OCI-LY3 (cell line): ENCODE data around the gene TIMM22.

Source experiments
- EZH2phosphoT487 ChIP-seq: fragments of 200-600 bp; shearing (Covaris generic); IDR thresholded peaks from 2 replicates; pipeline ENCODE4 v1.6.1; 2018; ENCODE audit warnings: antibody characterized with exemption, mixed run types, low read depth
- TF ChIP-seq, protein P1 (sequence below): fragments of 200-600, 300-600 bp; sonication (generic); IDR thresholded peaks from 2 replicates; pipeline ENCODE4 v1.5.1; 2014; ENCODE audit warnings: antibody characterized with exemption, low read length, low read depth

DNA sequence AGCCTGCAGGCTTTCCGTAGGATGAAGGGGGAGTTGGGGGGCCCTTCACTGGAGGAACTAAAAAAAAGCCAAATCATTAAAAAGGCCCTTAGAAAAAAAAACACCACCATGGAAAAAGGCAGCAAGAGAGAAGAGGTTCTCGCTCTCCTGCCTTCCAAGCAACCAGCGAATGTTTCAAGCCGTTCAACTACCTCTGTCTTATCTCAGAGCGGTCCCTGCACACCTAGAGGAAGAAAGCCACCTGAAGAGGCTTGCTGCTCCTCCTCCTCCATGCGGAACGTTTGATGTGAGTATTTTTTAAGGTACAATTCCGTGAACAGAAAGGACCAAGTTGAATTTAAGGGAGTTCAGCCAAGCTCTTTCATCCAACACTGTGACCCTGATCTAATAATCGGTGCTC is 26.6 kb upstream of the TIMM22 start:
- TF ChIP-seq, protein P1, sequence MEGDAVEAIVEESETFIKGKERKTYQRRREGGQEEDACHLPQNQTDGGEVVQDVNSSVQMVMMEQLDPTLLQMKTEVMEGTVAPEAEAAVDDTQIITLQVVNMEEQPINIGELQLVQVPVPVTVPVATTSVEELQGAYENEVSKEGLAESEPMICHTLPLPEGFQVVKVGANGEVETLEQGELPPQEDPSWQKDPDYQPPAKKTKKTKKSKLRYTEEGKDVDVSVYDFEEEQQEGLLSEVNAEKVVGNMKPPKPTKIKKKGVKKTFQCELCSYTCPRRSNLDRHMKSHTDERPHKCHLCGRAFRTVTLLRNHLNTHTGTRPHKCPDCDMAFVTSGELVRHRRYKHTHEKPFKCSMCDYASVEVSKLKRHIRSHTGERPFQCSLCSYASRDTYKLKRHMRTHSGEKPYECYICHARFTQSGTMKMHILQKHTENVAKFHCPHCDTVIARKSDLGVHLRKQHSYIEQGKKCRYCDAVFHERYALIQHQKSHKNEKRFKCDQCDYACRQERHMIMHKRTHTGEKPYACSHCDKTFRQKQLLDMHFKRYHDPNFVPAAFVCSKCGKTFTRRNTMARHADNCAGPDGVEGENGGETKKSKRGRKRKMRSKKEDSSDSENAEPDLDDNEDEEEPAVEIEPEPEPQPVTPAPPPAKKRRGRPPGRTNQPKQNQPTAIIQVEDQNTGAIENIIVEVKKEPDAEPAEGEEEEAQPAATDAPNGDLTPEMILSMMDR, result no peak
- no peak for TF ChIP-seq EZH2phosphoT487
